Renal cortex interstitium (tissue), 11 donors: Measurements from ENCODE around the gene SDC1. TPM values are rescaled to one million over a fixed set of nuclear protein-coding genes. Genes with fewer than 3 reads are reported as not detected.

ENCODE experiments used
- DNase-seq, 11 donors: peaks; one replicate each; pipeline ENCODE4 v3.0.0-alpha.2; 2013; ENCODE audit warnings: low read depth in 9 of 11, low spot score in 4 of 11; ENCODE audit errors: extremely low read depth in 1 of 11
- polyA plus RNA-seq, 3 donors: library from polyadenylated mRNA; unstranded; fragments of 120-200 nt; gene quantifications; one replicate each; pipeline ENCODE4 v1.2.1, GENCODE V29; 2013; ENCODE audit not compliant: insufficient read length in 3 of 3

Gene SDC1
- polyA plus RNA-seq, 3 donors = 22.8 to 30.0 (median 24.6) TPM

GRCh38 chr2:20191714-20192569 is 33.0 kb downstream of the SDC1 start:
- no peak for DNase-seq

GRCh38 chr2:20190876-20191713 is 33.8 kb downstream of the SDC1 start:
- no peak for DNase-seq

- no peak for DNase-seq
These were observed 34.8 kb downstream of the SDC1 start for GRCh38 chr2:20190170-20190569.

- DNase-seq = no peak
These were observed 35.5 kb downstream of the SDC1 start for GRCh38 chr2:20189299-20189931.

- no peak for DNase-seq
These were observed 36.1 kb downstream of the SDC1 start for GRCh38 chr2:20188851-20189250.

- no peak for DNase-seq
These were observed 36.7 kb downstream of the SDC1 start for GRCh38 chr2:20188201-20188600.

- no peak for DNase-seq
These were observed 37.6 kb downstream of the SDC1 start for GRCh38 chr2:20187331-20187730.

- DNase-seq = no peak
These were observed 38.1 kb downstream of the SDC1 start for GRCh38 chr2:20186855-20187187.

GRCh38 chr2:20186078-20186854 is 38.7 kb downstream of the SDC1 start:
- DNase-seq = peak in 2 of 11 donors; percentile 46 to 56

- no peak for DNase-seq
These were observed 39.5 kb downstream of the SDC1 start for GRCh38 chr2:20185176-20186022.

GRCh38 chr2:20184067-20184938 is 40.6 kb downstream of the SDC1 start:
- DNase-seq = no peak

GRCh38 chr2:20183373-20183772 is 41.6 kb downstream of the SDC1 start:
- DNase-seq = no peak

GRCh38 chr2:20182241-20182931 is 42.5 kb downstream of the SDC1 start:
- DNase-seq = no peak

GRCh38 chr2:20181761-20182160 is 43.2 kb downstream of the SDC1 start:
- no peak for DNase-seq

- no peak for DNase-seq
These were observed 44.0 kb downstream of the SDC1 start for GRCh38 chr2:20180676-20181648.
